GM12801 (cell line): Measurements from ENCODE around the gene OR8G1.

Source experiments
- TF ChIP-seq, protein P1 (sequence below): IDR thresholded peaks from one replicate; pipeline ENCODE4 v1.5.1; 2011; ENCODE audit warnings: control low read depth; ENCODE audit not compliant: insufficient read length; ENCODE audit errors: extremely low read depth

Gene OR8G1

DNA sequence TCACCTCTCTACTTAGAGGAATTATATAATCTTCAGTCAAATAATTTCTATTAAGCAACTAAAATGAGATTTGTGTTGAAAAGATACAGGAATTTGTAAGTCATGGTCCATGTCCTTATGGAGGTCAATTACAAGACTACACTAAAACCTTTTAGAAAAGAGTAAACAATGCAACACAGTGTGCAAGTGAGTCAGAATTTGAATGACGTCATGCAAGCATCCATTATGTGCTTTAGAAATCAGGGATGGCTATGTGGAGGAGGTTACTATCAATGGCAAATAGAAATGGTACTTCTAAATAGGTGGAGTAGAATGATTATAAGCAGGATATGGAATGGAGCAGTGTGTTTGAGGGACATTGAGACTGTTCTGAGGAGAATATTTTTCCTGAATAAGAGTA lies 41.2 kb upstream of the OR8G1 start:
- TF ChIP-seq, protein P1, sequence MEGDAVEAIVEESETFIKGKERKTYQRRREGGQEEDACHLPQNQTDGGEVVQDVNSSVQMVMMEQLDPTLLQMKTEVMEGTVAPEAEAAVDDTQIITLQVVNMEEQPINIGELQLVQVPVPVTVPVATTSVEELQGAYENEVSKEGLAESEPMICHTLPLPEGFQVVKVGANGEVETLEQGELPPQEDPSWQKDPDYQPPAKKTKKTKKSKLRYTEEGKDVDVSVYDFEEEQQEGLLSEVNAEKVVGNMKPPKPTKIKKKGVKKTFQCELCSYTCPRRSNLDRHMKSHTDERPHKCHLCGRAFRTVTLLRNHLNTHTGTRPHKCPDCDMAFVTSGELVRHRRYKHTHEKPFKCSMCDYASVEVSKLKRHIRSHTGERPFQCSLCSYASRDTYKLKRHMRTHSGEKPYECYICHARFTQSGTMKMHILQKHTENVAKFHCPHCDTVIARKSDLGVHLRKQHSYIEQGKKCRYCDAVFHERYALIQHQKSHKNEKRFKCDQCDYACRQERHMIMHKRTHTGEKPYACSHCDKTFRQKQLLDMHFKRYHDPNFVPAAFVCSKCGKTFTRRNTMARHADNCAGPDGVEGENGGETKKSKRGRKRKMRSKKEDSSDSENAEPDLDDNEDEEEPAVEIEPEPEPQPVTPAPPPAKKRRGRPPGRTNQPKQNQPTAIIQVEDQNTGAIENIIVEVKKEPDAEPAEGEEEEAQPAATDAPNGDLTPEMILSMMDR: no peak

DNA sequence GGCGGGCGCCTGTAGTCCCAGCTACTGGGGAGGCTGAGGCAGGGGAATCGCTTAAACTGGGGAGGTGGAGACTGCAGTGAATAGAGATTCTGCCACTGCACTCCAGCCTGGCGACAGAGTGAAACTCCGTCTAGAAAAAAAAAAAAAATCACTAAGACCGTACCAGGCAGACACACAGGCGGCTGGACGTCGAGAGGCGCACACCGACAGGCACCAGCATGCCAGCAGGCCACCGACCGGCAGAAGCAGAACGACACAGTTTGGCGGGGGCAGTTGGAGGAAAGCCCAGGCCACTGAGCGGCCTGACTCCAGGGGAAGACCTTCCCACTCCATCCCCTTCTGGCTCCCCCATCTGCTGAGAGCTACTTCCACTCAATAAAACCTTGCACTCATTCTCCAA lies 40.2 kb upstream of the OR8G1 start:
- TF ChIP-seq, protein P1: no peak

DNA sequence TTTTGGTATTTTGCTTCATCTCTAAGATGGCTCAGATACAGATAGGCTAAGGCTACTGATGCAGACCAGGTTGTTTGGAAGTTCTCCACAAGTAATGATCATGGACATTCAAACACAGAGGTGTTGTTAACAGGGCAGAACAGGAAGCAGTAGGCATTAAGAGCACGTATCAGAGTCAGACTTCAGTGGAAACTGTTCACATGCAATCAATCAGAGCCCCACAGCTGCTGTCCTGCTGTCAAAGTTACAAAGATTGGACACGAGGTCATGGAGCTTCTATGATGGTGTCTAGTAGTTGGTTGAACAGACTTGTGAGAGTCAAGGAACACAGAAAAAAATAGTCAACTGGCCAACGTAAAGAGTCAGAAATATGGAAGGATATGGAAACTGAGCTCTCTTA lies 37.9 kb upstream of the OR8G1 start:
- TF ChIP-seq, protein P1: no peak

DNA sequence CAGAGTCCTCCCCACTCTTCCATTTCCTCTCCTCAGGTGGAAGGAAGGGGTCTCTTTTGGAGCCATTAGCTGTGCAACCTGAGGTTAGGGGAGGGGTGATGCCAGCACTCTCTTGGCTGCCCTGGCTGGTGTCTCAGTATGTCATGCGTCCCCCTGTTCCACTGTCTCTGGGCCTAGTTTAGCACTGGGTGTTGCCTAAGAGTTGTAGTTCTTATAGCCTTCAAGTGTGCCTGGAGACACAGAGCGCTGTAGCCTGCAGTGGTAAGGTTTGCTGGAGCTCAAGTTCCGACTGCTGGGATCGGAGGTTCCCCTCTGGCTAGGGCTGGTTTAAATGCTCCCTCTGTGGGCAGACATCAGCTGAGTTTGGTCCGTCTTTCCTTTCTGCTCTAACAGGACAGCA lies 36.9 kb upstream of the OR8G1 start:
- TF ChIP-seq, protein P1: no peak

DNA sequence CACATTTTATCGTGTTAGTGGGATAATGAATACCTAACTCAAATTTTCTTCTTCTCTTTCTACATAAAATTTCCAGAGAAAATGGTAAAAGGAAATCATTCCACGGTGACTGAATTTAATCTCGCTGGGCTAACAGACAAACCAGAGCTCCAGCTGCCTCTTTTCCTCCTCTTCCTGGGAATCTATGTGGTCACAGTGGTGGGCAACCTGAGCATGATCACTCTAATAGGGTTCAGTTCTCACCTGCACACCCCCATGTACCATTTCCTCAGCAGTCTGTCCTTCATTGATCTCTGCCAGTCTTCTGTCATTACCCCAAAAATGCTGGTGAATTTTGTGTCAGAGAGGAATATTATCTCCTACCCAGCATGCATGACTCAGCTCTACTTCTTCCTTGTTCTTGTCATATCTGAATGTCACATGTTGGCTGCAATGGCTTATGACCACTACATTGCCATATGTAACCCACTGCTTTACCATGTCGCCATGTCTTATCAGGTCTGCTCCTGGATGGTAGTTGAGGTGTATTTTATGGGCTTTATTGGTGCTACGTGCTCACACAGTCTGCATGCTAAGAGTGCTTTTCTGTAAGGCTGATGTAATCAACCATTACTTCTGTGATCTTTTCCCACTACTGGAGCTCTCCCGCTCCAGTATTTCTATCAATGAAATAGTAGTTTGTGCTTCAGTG lies 33.6 kb upstream of the OR8G1 start:
- TF ChIP-seq, protein P1: no peak

DNA sequence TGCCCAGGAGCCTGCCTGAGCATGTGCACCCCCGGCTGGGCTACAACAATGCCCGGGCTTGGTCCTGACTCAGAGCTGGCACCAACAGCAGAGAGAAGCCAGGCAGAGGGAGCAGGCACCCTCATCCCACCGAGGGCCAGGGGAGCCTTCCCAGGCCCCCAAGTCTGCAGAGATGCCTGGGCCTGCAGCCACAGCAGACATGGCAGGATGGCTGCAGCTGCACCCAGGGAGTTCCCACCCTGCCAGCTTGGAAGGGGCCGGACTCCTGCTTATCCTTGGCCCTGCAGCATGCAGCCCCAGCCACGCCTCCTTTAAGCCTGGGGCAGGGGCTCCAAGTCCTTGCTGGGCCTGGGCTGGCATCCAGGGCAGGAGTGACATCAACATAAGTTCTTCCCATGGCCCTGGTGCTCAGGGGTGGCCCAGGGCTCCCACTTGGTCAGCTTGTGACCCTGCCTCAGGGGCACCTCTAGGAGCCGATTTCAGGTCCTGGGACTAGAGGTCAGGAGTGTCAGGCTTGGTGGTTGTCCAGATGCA lies 31.0 kb upstream of the OR8G1 start:
- TF ChIP-seq, protein P1: no peak

DNA sequence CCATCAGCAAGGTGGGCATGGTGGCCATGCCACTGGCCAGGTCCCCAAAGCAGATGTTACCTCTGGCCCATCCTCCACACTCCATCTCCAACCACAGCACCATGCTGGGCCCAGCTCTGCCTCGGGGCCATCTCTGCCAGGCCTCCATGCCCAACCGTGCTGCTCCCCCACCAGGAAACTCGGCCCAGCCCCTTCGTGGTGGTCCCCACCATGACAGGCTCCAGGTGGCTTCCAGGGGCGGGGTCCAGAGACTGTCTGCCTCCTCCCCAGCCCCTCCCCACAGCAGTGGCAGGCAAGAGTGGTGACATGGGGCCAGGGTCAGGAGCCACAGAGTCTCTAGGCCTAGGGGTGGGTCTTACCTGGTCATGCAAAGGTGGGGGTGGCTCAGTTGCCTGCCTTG lies 30.5 kb upstream of the OR8G1 start:
- TF ChIP-seq, protein P1: no peak

DNA sequence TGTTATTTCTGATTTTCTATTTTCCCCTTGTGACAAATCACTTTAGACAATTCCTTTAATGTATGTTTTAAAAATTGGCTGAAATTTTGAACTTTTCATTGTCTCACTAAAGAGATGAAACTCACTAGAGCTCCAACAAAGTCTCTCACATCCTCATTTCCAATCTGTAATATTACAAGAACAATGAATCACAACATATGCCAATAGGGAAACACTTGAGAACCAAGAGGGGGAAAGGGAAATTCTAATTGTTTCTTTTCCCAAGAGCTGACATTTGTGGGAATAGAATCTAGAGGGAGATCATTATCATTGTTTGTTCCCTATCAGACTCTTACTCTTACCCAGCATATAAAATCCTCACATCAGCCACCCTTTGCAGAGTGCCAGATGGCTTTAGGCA lies 29.6 kb upstream of the OR8G1 start:
- TF ChIP-seq, protein P1: no peak
